ENCODE measurements around the gene STT3B.

GRCh38 chr3:31534065-31534425 is 1.3 kb downstream of the STT3B start:
- TF ChIP-seq EP300 (IDR thresholded peaks at IDR 0.05) (no peak), POLR2A (IDR thresholded peaks at IDR 0.05) (no peak)
- TF ChIP-seq, protein P1, sequence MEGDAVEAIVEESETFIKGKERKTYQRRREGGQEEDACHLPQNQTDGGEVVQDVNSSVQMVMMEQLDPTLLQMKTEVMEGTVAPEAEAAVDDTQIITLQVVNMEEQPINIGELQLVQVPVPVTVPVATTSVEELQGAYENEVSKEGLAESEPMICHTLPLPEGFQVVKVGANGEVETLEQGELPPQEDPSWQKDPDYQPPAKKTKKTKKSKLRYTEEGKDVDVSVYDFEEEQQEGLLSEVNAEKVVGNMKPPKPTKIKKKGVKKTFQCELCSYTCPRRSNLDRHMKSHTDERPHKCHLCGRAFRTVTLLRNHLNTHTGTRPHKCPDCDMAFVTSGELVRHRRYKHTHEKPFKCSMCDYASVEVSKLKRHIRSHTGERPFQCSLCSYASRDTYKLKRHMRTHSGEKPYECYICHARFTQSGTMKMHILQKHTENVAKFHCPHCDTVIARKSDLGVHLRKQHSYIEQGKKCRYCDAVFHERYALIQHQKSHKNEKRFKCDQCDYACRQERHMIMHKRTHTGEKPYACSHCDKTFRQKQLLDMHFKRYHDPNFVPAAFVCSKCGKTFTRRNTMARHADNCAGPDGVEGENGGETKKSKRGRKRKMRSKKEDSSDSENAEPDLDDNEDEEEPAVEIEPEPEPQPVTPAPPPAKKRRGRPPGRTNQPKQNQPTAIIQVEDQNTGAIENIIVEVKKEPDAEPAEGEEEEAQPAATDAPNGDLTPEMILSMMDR (IDR thresholded peaks at IDR 0.05): no peak
